ENCODE measurements around the gene LPP. TPM values are rescaled to one million over a fixed set of nuclear protein-coding genes. Genes with fewer than 3 reads are reported as not detected.

The LPP gene
- polyA plus RNA-seq, 2 of the 4 experiments (the other 2 are of a cell fraction): 11.0 to 30.8 TPM

DNA sequence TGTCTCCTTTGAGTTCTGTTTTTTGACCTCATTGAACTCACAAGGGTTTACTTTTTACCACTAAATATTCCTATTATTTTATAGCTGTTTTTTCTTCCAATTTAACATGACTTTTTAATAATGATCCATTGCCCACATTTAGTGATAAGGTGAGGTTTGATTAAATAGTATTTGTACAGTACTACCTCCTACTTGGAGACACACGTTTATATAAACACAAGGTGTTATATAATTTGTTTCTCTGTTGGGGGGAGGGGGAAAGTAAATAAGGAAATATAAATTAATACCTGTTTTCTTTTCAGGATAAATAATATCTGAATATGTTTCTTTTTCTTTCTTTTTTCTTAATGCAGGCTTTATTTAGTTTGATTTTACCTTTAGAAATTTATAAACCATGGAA, 281.3 kb downstream of the LPP start (continued):
- TF ChIP-seq RAD21 (conservative IDR thresholded peaks at IDR 0.05 in 1 of 2, IDR thresholded peaks at IDR 0.05 in 1 of 2) (no peak), JUNB (IDR thresholded peaks at IDR 0.05) (no peak), HOXB13 (CRISPR knock-in tag; IDR thresholded peaks at IDR 0.05; ENCODE audit: low read depth) (no peak), HEYL (CRISPR knock-in tag; IDR thresholded peaks at IDR 0.05) (no peak), ZC3H11A (IDR thresholded peaks at IDR 0.05) (no peak)

DNA sequence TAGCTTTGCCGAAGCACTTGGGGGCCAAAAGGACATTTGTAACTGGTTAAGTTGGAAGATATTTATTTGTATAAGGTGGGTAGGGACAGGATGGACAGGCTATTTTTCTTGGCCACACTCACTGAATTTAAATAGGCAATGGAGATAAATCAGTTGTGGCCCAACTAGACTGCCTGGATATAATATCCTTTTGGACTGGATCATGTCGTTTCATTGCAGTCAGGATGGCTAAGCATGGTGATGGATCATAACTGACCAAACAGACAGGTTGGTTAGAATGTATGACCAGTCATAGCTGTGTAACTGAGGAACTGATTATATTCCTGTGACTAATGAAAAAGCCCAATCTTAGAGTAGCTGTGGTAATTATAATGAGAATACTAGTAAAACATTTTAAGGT, 284.0 kb downstream of the LPP start:
- peaks cover 37% of the 10 kb centered on the region for H3K4me1 ChIP-seq
- no peak for ATAC-seq
- no peaks in the 10 kb centered on the region for H3K9me3 ChIP-seq
- 78% methylated on average over 2 of the region's 2 CpGs for WGBS (ENCODE audit: missing lambda C conversion rate)
- no peak for FAIRE-seq
- H3K4me3 ChIP-seq: no peak overlapping the region
- no peak for DNase-seq (ENCODE audit: low read depth in 1 of 2, low spot score in 1 of 2)
- TF ChIP-seq CHD4 (IDR thresholded peaks at IDR 0.05; ENCODE audit: borderline replicate concordance) (no peak), BHLHE40 (IDR thresholded peaks at IDR 0.05; ENCODE audit: low read depth, low read length) (no peak), GATA3 (IDR thresholded peaks at IDR 0.05; ENCODE audit: borderline replicate concordance) (no peak), KDM5A (IDR thresholded peaks at IDR 0.05) (no peak), POLR2A (IDR thresholded peaks at IDR 0.05; ENCODE audit: low read length) (no peak), TFCP2L1 (CRISPR knock-in tag; IDR thresholded peaks at IDR 0.05) (no peak), RNF2 (IDR thresholded peaks at IDR 0.05; ENCODE audit: borderline replicate concordance, low read depth) (no peak), PHF8 (IDR thresholded peaks at IDR 0.05; ENCODE audit: borderline replicate concordance, low read depth) (no peak), CBX8 (IDR thresholded peaks at IDR 0.05) (no peak), ESRRA (IDR thresholded peaks at IDR 0.05; ENCODE audit: borderline replicate concordance, low read length) (no peak), JUNB (IDR thresholded peaks at IDR 0.05) (no peak), MAZ (IDR thresholded peaks at IDR 0.05; ENCODE audit: borderline replicate concordance, low read depth, low read length) (no peak), EHMT2 (IDR thresholded peaks at IDR 0.05; ENCODE audit: low read depth) (no peak), RARB (CRISPR knock-in tag; IDR thresholded peaks at IDR 0.05) (no peak), EP300 (IDR thresholded peaks at IDR 0.05) (no peak)
- TF ChIP-seq, protein P1, sequence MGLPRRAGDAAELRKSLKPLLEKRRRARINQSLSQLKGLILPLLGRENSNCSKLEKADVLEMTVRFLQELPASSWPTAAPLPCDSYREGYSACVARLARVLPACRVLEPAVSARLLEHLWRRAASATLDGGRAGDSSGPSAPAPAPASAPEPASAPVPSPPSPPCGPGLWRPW (IDR thresholded peaks at IDR 0.05): no peak
- TF ChIP-seq, protein P2, sequence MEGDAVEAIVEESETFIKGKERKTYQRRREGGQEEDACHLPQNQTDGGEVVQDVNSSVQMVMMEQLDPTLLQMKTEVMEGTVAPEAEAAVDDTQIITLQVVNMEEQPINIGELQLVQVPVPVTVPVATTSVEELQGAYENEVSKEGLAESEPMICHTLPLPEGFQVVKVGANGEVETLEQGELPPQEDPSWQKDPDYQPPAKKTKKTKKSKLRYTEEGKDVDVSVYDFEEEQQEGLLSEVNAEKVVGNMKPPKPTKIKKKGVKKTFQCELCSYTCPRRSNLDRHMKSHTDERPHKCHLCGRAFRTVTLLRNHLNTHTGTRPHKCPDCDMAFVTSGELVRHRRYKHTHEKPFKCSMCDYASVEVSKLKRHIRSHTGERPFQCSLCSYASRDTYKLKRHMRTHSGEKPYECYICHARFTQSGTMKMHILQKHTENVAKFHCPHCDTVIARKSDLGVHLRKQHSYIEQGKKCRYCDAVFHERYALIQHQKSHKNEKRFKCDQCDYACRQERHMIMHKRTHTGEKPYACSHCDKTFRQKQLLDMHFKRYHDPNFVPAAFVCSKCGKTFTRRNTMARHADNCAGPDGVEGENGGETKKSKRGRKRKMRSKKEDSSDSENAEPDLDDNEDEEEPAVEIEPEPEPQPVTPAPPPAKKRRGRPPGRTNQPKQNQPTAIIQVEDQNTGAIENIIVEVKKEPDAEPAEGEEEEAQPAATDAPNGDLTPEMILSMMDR (IDR thresholded peaks at IDR 0.05): no peak
- TF ChIP-seq, protein P3, sequence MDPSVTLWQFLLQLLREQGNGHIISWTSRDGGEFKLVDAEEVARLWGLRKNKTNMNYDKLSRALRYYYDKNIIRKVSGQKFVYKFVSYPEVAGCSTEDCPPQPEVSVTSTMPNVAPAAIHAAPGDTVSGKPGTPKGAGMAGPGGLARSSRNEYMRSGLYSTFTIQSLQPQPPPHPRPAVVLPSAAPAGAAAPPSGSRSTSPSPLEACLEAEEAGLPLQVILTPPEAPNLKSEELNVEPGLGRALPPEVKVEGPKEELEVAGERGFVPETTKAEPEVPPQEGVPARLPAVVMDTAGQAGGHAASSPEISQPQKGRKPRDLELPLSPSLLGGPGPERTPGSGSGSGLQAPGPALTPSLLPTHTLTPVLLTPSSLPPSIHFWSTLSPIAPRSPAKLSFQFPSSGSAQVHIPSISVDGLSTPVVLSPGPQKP (IDR thresholded peaks at IDR 0.05; ENCODE audit: low read depth, low read length): no peak
- TF ChIP-seq, protein P4, sequence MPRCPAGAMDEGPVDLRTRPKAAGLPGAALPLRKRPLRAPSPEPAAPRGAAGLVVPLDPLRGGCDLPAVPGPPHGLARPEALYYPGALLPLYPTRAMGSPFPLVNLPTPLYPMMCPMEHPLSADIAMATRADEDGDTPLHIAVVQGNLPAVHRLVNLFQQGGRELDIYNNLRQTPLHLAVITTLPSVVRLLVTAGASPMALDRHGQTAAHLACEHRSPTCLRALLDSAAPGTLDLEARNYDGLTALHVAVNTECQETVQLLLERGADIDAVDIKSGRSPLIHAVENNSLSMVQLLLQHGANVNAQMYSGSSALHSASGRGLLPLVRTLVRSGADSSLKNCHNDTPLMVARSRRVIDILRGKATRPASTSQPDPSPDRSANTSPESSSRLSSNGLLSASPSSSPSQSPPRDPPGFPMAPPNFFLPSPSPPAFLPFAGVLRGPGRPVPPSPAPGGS (IDR thresholded peaks at IDR 0.05): no peak
- no peak overlapping the region for H3K4me2 ChIP-seq
- H3K27ac ChIP-seq: no peak overlapping the region
- POLR2A ChIA-PET: no interaction called here
- CTCF ChIA-PET: no interaction called here

DNA sequence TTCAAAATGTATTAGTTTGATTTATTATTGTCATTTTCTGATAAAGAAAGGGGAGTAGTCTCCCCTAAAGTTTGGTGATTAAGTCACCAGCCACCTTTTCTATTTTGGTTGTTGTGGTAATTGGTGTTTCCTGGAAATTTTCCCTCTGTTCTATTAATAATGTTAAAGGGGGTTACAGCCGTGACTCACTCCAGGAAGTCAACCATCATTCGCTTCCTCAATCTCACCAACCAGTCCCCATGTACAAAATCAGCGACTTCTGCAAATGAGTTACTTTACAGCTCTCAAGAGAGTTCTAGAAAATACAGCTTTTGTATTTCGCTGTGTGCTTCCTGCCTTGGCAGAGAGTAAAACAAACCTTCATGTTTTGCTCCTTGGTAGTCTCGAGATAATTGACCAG, 285.1 kb downstream of the LPP start:
- Histone ChIP-seq H3K27ac (no peak overlapping the region), H3K4me1 (peaks cover 33% of the 10 kb centered on the region), H3K4me2 (no peak overlapping the region), H3K9me3 (no peaks in the 10 kb centered on the region), H3K4me3 (no peak overlapping the region)
- ChIA-PET POLR2A (no interaction called here), CTCF (no interaction called here)
- 93% methylated on average over 5 of the region's 5 CpGs for WGBS (ENCODE audit: missing lambda C conversion rate)
- DNase-seq (ENCODE audit: low read depth in 1 of 2, low spot score in 1 of 2) (no peak), FAIRE-seq (no peak), ATAC-seq (no peak)
- TF ChIP-seq, protein P4 (IDR thresholded peaks at IDR 0.05): no peak
- TF ChIP-seq, protein P5, sequence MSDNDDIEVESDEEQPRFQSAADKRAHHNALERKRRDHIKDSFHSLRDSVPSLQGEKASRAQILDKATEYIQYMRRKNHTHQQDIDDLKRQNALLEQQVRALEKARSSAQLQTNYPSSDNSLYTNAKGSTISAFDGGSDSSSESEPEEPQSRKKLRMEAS (IDR thresholded peaks at IDR 0.05): no peak
- no peak for TF ChIP-seq MYC (IDR thresholded peaks at IDR 0.05; ENCODE audit: borderline replicate concordance, low read length)
- TF ChIP-seq, protein P6, sequence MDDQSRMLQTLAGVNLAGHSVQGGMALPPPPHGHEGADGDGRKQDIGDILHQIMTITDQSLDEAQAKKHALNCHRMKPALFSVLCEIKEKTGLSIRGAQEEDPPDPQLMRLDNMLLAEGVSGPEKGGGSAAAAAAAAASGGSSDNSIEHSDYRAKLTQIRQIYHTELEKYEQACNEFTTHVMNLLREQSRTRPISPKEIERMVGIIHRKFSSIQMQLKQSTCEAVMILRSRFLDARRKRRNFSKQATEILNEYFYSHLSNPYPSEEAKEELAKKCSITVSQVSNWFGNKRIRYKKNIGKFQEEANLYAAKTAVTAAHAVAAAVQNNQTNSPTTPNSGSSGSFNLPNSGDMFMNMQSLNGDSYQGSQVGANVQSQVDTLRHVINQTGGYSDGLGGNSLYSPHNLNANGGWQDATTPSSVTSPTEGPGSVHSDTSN (IDR thresholded peaks at IDR 0.05): no peak
- TF ChIP-seq RAD21 (conservative IDR thresholded peaks at IDR 0.05 in 1 of 2, IDR thresholded peaks at IDR 0.05 in 1 of 2): no peak
- TF ChIP-seq ZNF302 (CRISPR knock-in tag; IDR thresholded peaks at IDR 0.05): no peak
- no peak for TF ChIP-seq RCOR1 (IDR thresholded peaks at IDR 0.05; ENCODE audit: low read depth, low read length)
- no peak for TF ChIP-seq NPAS2 (CRISPR knock-in tag; IDR thresholded peaks at IDR 0.05; ENCODE audit: borderline replicate concordance)
- no peak for TF ChIP-seq ZSCAN20 (CRISPR knock-in tag; IDR thresholded peaks at IDR 0.05)
- TF ChIP-seq JUNB (IDR thresholded peaks at IDR 0.05): no peak
- no peak for TF ChIP-seq KDM5A (IDR thresholded peaks at IDR 0.05)
- no peak for TF ChIP-seq POLR2A (IDR thresholded peaks at IDR 0.05; ENCODE audit: low read length)
- TF ChIP-seq CHD4 (IDR thresholded peaks at IDR 0.05; ENCODE audit: borderline replicate concordance): no peak
- TF ChIP-seq SMC3 (IDR thresholded peaks at IDR 0.05): no peak
